Naive thymus-derived CD8-positive, alpha-beta T cell (primary cell): ENCODE measurements around the gene C1orf167. TPM values are rescaled to one million over a fixed set of nuclear protein-coding genes. Genes with fewer than 3 reads are reported as not detected.

Experiments used
- ATAC-seq, 2 donors: fragments of 150-1000 bp; cut with Tn5 transposase in 1 of 2; sonication (Bioruptor Pico), chemical (Tn5 transposase) in 1 of 2; 1 replicate in 1 of 2; 2 replicates in 1 of 2; pipeline ENCODE4 v1.10.0; 2021; ENCODE audit warnings: mild to moderate bottlenecking in 2 of 2, moderate library complexity in 2 of 2
- POLR2A ChIA-PET: fragments of 350-600 bp; sonication (Branson Sonifier 250); formaldehyde crosslinking; loops from one replicate; lab custom pipeline; 2021; ENCODE audit warnings: antibody characterized with exemption; lab: Charles Lee
- DNase-seq, 10 donors: peaks; one replicate each; pipeline versions ENCODE4 v3.0.0 to v3.0.0-alpha.2; 2020 to 2022
- H3K27ac Mint-ChIP-seq, 10 donors: one replicate each; pipeline ENCODE4 v1.8.0; 2020 to 2022; ENCODE audit warnings: mild to moderate bottlenecking in 10 of 10, mixed read lengths in 10 of 10, moderate library complexity in 4 of 10, inconsistent platforms in 1 of 10
- H3K27me3 Mint-ChIP-seq, 5 donors: one replicate each; pipeline ENCODE4 v1.8.0; 2021 to 2022; ENCODE audit warnings: mixed read lengths in 5 of 5
- H3K36me3 Mint-ChIP-seq, 3 donors: one replicate each; pipeline ENCODE4 v1.8.0; 2020 to 2022; ENCODE audit warnings: mixed read lengths in 3 of 3, mild to moderate bottlenecking in 2 of 3, inconsistent platforms in 1 of 3
- H3K4me1 Mint-ChIP-seq, 4 donors: one replicate each; pipeline ENCODE4 v1.8.0; 2021 to 2022; ENCODE audit warnings: mixed read lengths in 4 of 4
- H3K4me3 Mint-ChIP-seq, 10 donors: one replicate each; pipeline ENCODE4 v1.8.0; 2020 to 2022; ENCODE audit warnings: mild to moderate bottlenecking in 10 of 10, mixed read lengths in 10 of 10, moderate library complexity in 6 of 10, inconsistent platforms in 1 of 10
- H3K9me3 Mint-ChIP-seq, 9 donors: one replicate each; pipeline ENCODE4 v1.8.0; 2020 to 2022; ENCODE audit warnings: mixed read lengths in 9 of 9, mild to moderate bottlenecking in 3 of 9, inconsistent platforms in 1 of 9, moderate library complexity in 1 of 9
- polyA plus RNA-seq, 3 donors: library from polyadenylated mRNA; unstranded; fragments of 300-500 nt; fragmentation: Illumina TruSeq; gene quantifications; one replicate each; pipeline ENCODE4 v1.2.3, GENCODE V29; 2021
- total RNA-seq, 8 experiments: library from RNA in 2 of 8; stranded (reverse) in 2 of 8; gene quantifications; one replicate each; pipeline ENCODE4 v1.2.3 and lab custom pipeline; 2021 to 2026

C1orf167 gene
- total and polyA plus RNA-seq, 5 experiments from 2014 or later, result not detected

- ATAC-seq, result no peak
- Mint-ChIP-seq H3K36me3 (no peaks in the 10 kb centered on the region), H3K4me1 (peaks cover 0 to 17% (median 9%) of the 10 kb centered on the region in 4 donors), H3K27ac (no peak overlapping the region), H3K4me3 (no peak overlapping the region), H3K27me3 (no peaks in the 10 kb centered on the region), H3K9me3 (no peaks in the 10 kb centered on the region)
- DNase-seq, result no peak
- POLR2A ChIA-PET, result no interaction called here
These were observed 20.2 kb downstream of the C1orf167 start for GRCh38 chr1:11782127-11782708.

GRCh38 chr1:11783556-11783955, 21.6 kb downstream of the C1orf167 start:
- Mint-ChIP-seq H3K4me1 (peaks cover 0 to 17% (median 9%) of the 10 kb centered on the region in 4 donors), H3K27me3 (no peaks in the 10 kb centered on the region), H3K27ac (peak overlapping the region in 3 of 10 donors; percentile 24 to 37 (median 34)), H3K4me3 (peak overlapping the region in 2 of 10 donors; percentile 51 to 52), H3K9me3 (no peaks in the 10 kb centered on the region), H3K36me3 (no peaks in the 10 kb centered on the region)
- no peak for DNase-seq
- POLR2A ChIA-PET, result interaction anchor here (0.8 kb wide), 1 partner anchor 19 kb away, joined by 3 read pairs; no protein-coding TSS in a partner anchor
- no peak for ATAC-seq

GRCh38 chr1:11784256-11784992, 22.4 kb downstream of the C1orf167 start:
- Mint-ChIP-seq H3K4me1 (peaks cover 0 to 18% (median 9%) of the 10 kb centered on the region in 4 donors), H3K36me3 (no peaks in the 10 kb centered on the region), H3K9me3 (no peaks in the 10 kb centered on the region), H3K27me3 (no peaks in the 10 kb centered on the region), H3K27ac (peak overlapping the region in 1 of 10 donors; percentile 37), H3K4me3 (peak overlapping the region in 5 of 10 donors; percentile 10 to 64 (median 36))
- POLR2A ChIA-PET, result interaction anchor here (0.8 to 1.7 kb wide), 2 partner anchors 18 to 22 kb away, joined by 3 to 8 read pairs; partner anchors contain the start of genes CLCN6 and MTHFR
- DNase-seq, result no peak
- peak; percentile 8 to 19 for ATAC-seq

- peak; percentile 48 to 77 for ATAC-seq
- Mint-ChIP-seq H3K36me3 (no peaks in the 10 kb centered on the region), H3K27me3 (no peaks in the 10 kb centered on the region), H3K27ac (peak overlapping the region in 5 of 10 donors; percentile 15 to 80 (median 65)), H3K9me3 (no peaks in the 10 kb centered on the region), H3K4me1 (peaks cover 0 to 22% (median 10%) of the 10 kb centered on the region in 4 donors), H3K4me3 (peak overlapping the region in 8 of 10 donors; percentile 26 to 67 (median 52))
- DNase-seq, result peak in 6 of 10 donors; percentile 18 to 34 (median 30)
- POLR2A ChIA-PET, result interaction anchor here (1.7 kb wide), 1 partner anchor 21 kb away, joined by 8 read pairs; the partner anchor contains the start of genes CLCN6 and MTHFR
These were observed 23.2 kb downstream of the C1orf167 start for GRCh38 chr1:11784993-11785769.

GRCh38 chr1:11786168-11786567, 24.2 kb downstream of the C1orf167 start:
- Mint-ChIP-seq H3K4me3 (no peak overlapping the region), H3K36me3 (peaks cover 0 to 6% (median 0%) of the 10 kb centered on the region in 3 donors), H3K27me3 (no peaks in the 10 kb centered on the region), H3K27ac (peak overlapping the region in 1 of 10 donors; percentile 62), H3K4me1 (peaks cover 0 to 27% (median 11%) of the 10 kb centered on the region in 4 donors), H3K9me3 (no peaks in the 10 kb centered on the region)
- ATAC-seq (no peak), DNase-seq (no peak)
- POLR2A ChIA-PET, result no interaction called here

GRCh38 chr1:11787251-11787803, 25.3 kb downstream of the C1orf167 start:
- ATAC-seq (no peak), DNase-seq (no peak)
- Mint-ChIP-seq H3K27ac (peak overlapping the region in 2 of 10 donors; percentile 33 to 71), H3K4me3 (no peak overlapping the region), H3K4me1 (peaks cover 0 to 27% (median 13%) of the 10 kb centered on the region in 4 donors), H3K36me3 (peaks cover 0 to 16% (median 0%) of the 10 kb centered on the region in 3 donors), H3K9me3 (no peaks in the 10 kb centered on the region), H3K27me3 (no peaks in the 10 kb centered on the region)
- POLR2A ChIA-PET, result interaction anchor here (1.6 kb wide), 1 partner anchor 16 kb away, joined by 3 read pairs; no protein-coding TSS in a partner anchor

GRCh38 chr1:11787804-11788436, 25.9 kb downstream of the C1orf167 start:
- H3K36me3 Mint-ChIP-seq, result peaks cover 0 to 16% (median 3%) of the 10 kb centered on the region in 3 donors
- H3K4me3 Mint-ChIP-seq, result no peak overlapping the region
- DNase-seq (no peak), ATAC-seq (no peak)
- POLR2A ChIA-PET, result interaction anchor here (1.6 kb wide), 1 partner anchor 15 kb away, joined by 3 read pairs; no protein-coding TSS in a partner anchor
- H3K27ac Mint-ChIP-seq, result peak overlapping the region in 3 of 10 donors; percentile 11 to 77 (median 66)
- H3K27me3 Mint-ChIP-seq, result no peaks in the 10 kb centered on the region
- no peaks in the 10 kb centered on the region for H3K9me3 Mint-ChIP-seq
- H3K4me1 Mint-ChIP-seq, result peaks cover 0 to 27% (median 13%) of the 10 kb centered on the region in 4 donors

- no peak overlapping the region for H3K4me3 Mint-ChIP-seq
- DNase-seq (no peak), ATAC-seq (no peak)
- peaks cover 0 to 21% (median 3%) of the 10 kb centered on the region in 3 donors for H3K36me3 Mint-ChIP-seq
- H3K27ac Mint-ChIP-seq, result peak overlapping the region in 2 of 10 donors; percentile 31 to 77
- no peaks in the 10 kb centered on the region for H3K9me3 Mint-ChIP-seq
- H3K4me1 Mint-ChIP-seq, result peaks cover 0 to 27% (median 12%) of the 10 kb centered on the region in 4 donors
- no peaks in the 10 kb centered on the region for H3K27me3 Mint-ChIP-seq
- POLR2A ChIA-PET, result no interaction called here
These were observed 26.6 kb downstream of the C1orf167 start for GRCh38 chr1:11788549-11789053.

GRCh38 chr1:11789126-11790067, 27.4 kb downstream of the C1orf167 start:
- Mint-ChIP-seq H3K27me3 (no peaks in the 10 kb centered on the region), H3K9me3 (no peaks in the 10 kb centered on the region), H3K27ac (peak overlapping the region in 7 of 10 donors; percentile 11 to 83 (median 53)), H3K4me3 (no peak overlapping the region), H3K4me1 (peaks cover 0 to 25% (median 10%) of the 10 kb centered on the region in 4 donors), H3K36me3 (peaks cover 0 to 24% (median 6%) of the 10 kb centered on the region in 3 donors)
- no peak for DNase-seq
- no peak for ATAC-seq
- POLR2A ChIA-PET, result no interaction called here

GRCh38 chr1:11790101-11790879, 28.3 kb downstream of the C1orf167 start:
- POLR2A ChIA-PET, result no interaction called here
- H3K36me3 Mint-ChIP-seq, result peaks cover 0 to 29% (median 11%) of the 10 kb centered on the region in 3 donors
- peak overlapping the region in 3 of 10 donors; percentile 38 to 52 (median 38) for H3K27ac Mint-ChIP-seq
- H3K9me3 Mint-ChIP-seq, result no peaks in the 10 kb centered on the region
- peaks cover 0 to 21% (median 8%) of the 10 kb centered on the region in 4 donors for H3K4me1 Mint-ChIP-seq
- no peak for DNase-seq
- no peak overlapping the region for H3K4me3 Mint-ChIP-seq
- ATAC-seq, result no peak
- no peaks in the 10 kb centered on the region for H3K27me3 Mint-ChIP-seq
